CD4-positive, CD25-positive, alpha-beta regulatory T cell (primary cell): ENCODE data around the gene MDFIC2. TPM values are rescaled to one million over a fixed set of nuclear protein-coding genes. Genes with fewer than 3 reads are reported as not detected.
"Not testable (repeated sequence)": the region's sequence is repeated elsewhere in the genome, so short reads cannot be mapped to it uniquely, and the experiment has no call there.

Experiments used
- ATAC-seq, 2 donors: fragments of 150-1000 bp; cut with Tn5 transposase; one replicate each; pipeline ENCODE4 v1.10.0; 2021; ENCODE audit warnings: low read depth in 2 of 2, moderate number of reproducible peaks in 2 of 2, moderate library complexity in 1 of 2
- DNase-seq, 3 donors: peaks; one replicate each; pipeline versions ENCODE4 v3.0.0 to v3.0.0-alpha.2; 2012 to 2022; ENCODE audit warnings: mixed read lengths in 1 of 3
- H3K27ac ChIP-seq: one replicate; pipeline ENCODE4 v1.7.0; 2013; ENCODE audit warnings: mild to moderate bottlenecking, low read length; ENCODE audit not compliant: insufficient read depth, poor library complexity, severe bottlenecking
- H3K27me3 ChIP-seq: one replicate; pipeline ENCODE4 v1.7.0; 2013; ENCODE audit warnings: low read length; ENCODE audit not compliant: control insufficient read depth, insufficient read depth
- H3K36me3 ChIP-seq: one replicate; pipeline ENCODE4 v1.7.0; 2013; ENCODE audit warnings: mild to moderate bottlenecking, low read length, moderate library complexity; ENCODE audit not compliant: control insufficient read depth, insufficient read depth
- H3K4me1 ChIP-seq: 2 replicates; pipeline ENCODE4 v1.7.0; 2013; ENCODE audit warnings: mild to moderate bottlenecking, low read length; ENCODE audit not compliant: insufficient read depth, control insufficient read depth, poor library complexity, severe bottlenecking
- H3K4me3 ChIP-seq: one replicate; pipeline ENCODE4 v1.7.0; 2013; ENCODE audit warnings: low read depth, mild to moderate bottlenecking, low read length, moderate library complexity
- H3K9me3 ChIP-seq, 2 experiments: 1 replicate in 1 of 2; 2 replicates in 1 of 2; pipeline ENCODE4 v1.7.0; 2013; ENCODE audit warnings: low read length in 2 of 2, mild to moderate bottlenecking in 1 of 2, moderate library complexity in 1 of 2; ENCODE audit not compliant: control insufficient read depth in 2 of 2
- H3K27ac Mint-ChIP-seq, 3 donors: one replicate each; pipeline ENCODE4 v1.8.0; 2020 to 2022; ENCODE audit warnings: mild to moderate bottlenecking in 3 of 3, mixed read lengths in 3 of 3, moderate library complexity in 2 of 3
- H3K27me3 Mint-ChIP-seq: one replicate; pipeline ENCODE4 v1.8.0; 2022; ENCODE audit warnings: mild to moderate bottlenecking, mixed read lengths
- H3K36me3 Mint-ChIP-seq: one replicate; pipeline ENCODE4 v1.8.0; 2020; ENCODE audit warnings: mixed read lengths
- H3K4me1 Mint-ChIP-seq, 4 donors: one replicate each; pipeline ENCODE4 v1.8.0; 2020 to 2022; ENCODE audit warnings: mixed read lengths in 4 of 4, mild to moderate bottlenecking in 1 of 4
- H3K4me3 Mint-ChIP-seq, 4 donors: one replicate each; pipeline ENCODE4 v1.8.0; 2020 to 2022; ENCODE audit warnings: mild to moderate bottlenecking in 4 of 4, mixed read lengths in 4 of 4, moderate library complexity in 3 of 4
- H3K9me3 Mint-ChIP-seq, 7 donors: one replicate each; pipeline ENCODE4 v1.8.0; 2020 to 2022; ENCODE audit warnings: mixed read lengths in 7 of 7, mild to moderate bottlenecking in 3 of 7, moderate library complexity in 2 of 7
- polyA plus RNA-seq, 4 donors: library from polyadenylated mRNA; unstranded; fragments of 300-500 nt; fragmentation: Illumina TruSeq; gene quantifications; one replicate each; pipeline ENCODE4 v1.2.3, GENCODE V29; 2021
- total RNA-seq: library from RNA; stranded (reverse); gene quantifications from one replicate; pipeline ENCODE4 v1.2.3, GENCODE V29; 2022

The MDFIC2 gene
- total and polyA plus RNA-seq, 5 donors from 2014 or later = not detected

GRCh38 chr3:70315021-70315420 is 2.6 kb upstream of the MDFIC2 start:
- no peaks in the 10 kb centered on the region for H3K9me3 ChIP-seq
- no peaks in the 10 kb centered on the region for H3K4me1 Mint-ChIP-seq
- H3K4me1 ChIP-seq = no peaks in the 10 kb centered on the region
- H3K27me3 ChIP-seq = peaks cover 2% of the 10 kb centered on the region
- no peaks in the 10 kb centered on the region for H3K36me3 ChIP-seq
- H3K4me3 ChIP-seq = no peak overlapping the region
- ATAC-seq = no peak
- H3K4me3 Mint-ChIP-seq = no peak overlapping the region
- peaks cover 0 to 3% (median 0%) of the 10 kb centered on the region in 7 donors for H3K9me3 Mint-ChIP-seq
- no peak overlapping the region for H3K27ac Mint-ChIP-seq
- H3K27ac ChIP-seq = no peak overlapping the region
- no peaks in the 10 kb centered on the region for H3K27me3 Mint-ChIP-seq
- H3K36me3 Mint-ChIP-seq = no peaks in the 10 kb centered on the region
- no peak for DNase-seq

DNA sequence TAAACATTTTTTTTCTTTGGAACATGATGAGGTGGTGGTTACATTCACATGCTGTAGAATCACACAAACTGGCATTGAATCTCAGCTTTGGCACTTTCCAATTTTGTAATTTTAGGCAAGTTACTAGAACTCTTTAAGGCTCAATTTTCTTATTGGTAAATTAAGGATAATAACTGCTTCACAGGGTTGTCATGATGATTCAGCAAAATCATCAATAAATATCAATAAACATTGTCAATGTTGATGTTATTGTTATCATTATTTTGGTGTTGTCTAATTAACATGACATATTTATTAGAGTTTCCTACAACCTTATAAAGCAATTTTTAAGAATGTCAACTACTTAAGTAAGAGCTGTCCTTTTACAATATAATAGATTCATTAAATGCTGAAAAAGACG is 1.6 kb downstream of the MDFIC2 start:
- no peaks in the 10 kb centered on the region for H3K4me1 Mint-ChIP-seq
- no peaks in the 10 kb centered on the region for H3K36me3 ChIP-seq
- peaks cover 0 to 2% (median 0%) of the 10 kb centered on the region in 7 donors for H3K9me3 Mint-ChIP-seq

GRCh38 chr3:70309591-70309990 is 2.8 kb downstream of the MDFIC2 start:
- Mint-ChIP-seq H3K27me3 (no peaks in the 10 kb centered on the region), H3K9me3 (peaks cover 0 to 2% (median 0%) of the 10 kb centered on the region in 7 donors), H3K4me3 (no peak overlapping the region), H3K27ac (no peak overlapping the region), H3K36me3 (no peaks in the 10 kb centered on the region), H3K4me1 (no peaks in the 10 kb centered on the region)
- ATAC-seq (no peak), DNase-seq (no peak)
- H3K27ac ChIP-seq = no peak overlapping the region
- H3K36me3 ChIP-seq = no peaks in the 10 kb centered on the region
- H3K4me3 ChIP-seq = no peak overlapping the region
- no peaks in the 10 kb centered on the region for H3K4me1 ChIP-seq
- no peaks in the 10 kb centered on the region for H3K9me3 ChIP-seq
- H3K27me3 ChIP-seq = no peaks in the 10 kb centered on the region

More for the DNA sequence above, 1.6 kb downstream of the MDFIC2 start:
- ATAC-seq = no peak
- no peaks in the 10 kb centered on the region for H3K27me3 Mint-ChIP-seq
- DNase-seq = no peak
- no peak overlapping the region for H3K4me3 Mint-ChIP-seq
- no peaks in the 10 kb centered on the region for H3K36me3 Mint-ChIP-seq
- no peaks in the 10 kb centered on the region for H3K9me3 ChIP-seq
- H3K27ac Mint-ChIP-seq = no peak overlapping the region
- H3K27me3 ChIP-seq = no peaks in the 10 kb centered on the region
- no peak overlapping the region for H3K27ac ChIP-seq
- H3K4me3 ChIP-seq = no peak overlapping the region
- H3K4me1 ChIP-seq = no peaks in the 10 kb centered on the region

DNA sequence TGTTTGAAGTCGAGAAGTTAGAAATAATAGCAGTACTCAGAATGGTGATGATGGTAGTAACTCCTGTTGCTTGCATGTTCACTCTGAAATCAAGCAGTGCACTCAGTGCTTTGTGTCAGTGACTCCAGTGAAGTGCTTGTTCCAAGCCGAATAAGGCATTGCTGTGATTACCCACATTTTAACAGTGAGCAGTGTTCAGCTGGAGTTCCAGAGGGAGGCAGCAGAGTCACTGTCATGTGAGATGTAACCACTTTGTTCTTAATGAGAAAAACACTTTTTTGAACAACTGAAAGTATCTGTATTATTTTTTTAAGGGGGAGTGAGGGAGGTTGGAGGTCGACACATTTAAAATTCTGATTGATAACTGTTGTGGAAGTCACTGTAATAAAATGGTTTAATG is 3.7 kb downstream of the MDFIC2 start:
- Histone ChIP-seq H3K27ac (no peak overlapping the region), H3K36me3 (no peaks in the 10 kb centered on the region), H3K9me3 (no peaks in the 10 kb centered on the region), H3K4me3 (no peak overlapping the region), H3K27me3 (no peaks in the 10 kb centered on the region), H3K4me1 (no peaks in the 10 kb centered on the region)
- Mint-ChIP-seq H3K4me1 (no peaks in the 10 kb centered on the region), H3K27me3 (no peaks in the 10 kb centered on the region), H3K36me3 (no peaks in the 10 kb centered on the region), H3K9me3 (peaks cover 0 to 4% (median 0%) of the 10 kb centered on the region in 7 donors), H3K27ac (no peak overlapping the region), H3K4me3 (peak overlapping the region in 1 of 4 donors; percentile 43)
- no peak for ATAC-seq
- DNase-seq = no peak

DNA sequence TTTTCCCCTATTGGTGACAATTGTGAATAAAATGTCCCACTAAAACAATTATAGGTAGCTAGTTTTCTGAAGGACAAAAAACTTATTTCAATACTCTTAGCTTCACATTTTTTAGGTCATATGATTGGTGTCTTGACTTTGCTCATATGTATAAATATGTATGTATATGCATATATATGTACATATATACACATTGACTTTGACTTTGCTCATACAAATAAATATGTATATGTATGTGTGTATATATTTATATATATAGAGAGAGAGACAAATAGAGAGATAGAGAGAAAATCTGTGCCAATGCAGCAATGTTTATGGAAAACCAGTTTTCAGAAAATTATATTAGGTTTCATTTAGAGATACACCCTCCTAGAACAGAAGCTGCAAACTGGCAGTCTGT is 5.7 kb downstream of the MDFIC2 start:
- no peak for ATAC-seq
- no peaks in the 10 kb centered on the region for H3K4me1 Mint-ChIP-seq
- no peak overlapping the region for H3K27ac ChIP-seq
- H3K4me3 ChIP-seq = no peak overlapping the region
- no peaks in the 10 kb centered on the region for H3K4me1 ChIP-seq
- no peak overlapping the region for H3K27ac Mint-ChIP-seq
- no peak for DNase-seq
- H3K36me3 ChIP-seq = no peaks in the 10 kb centered on the region
- no peak overlapping the region for H3K4me3 Mint-ChIP-seq
- peaks cover 0 to 4% (median 0%) of the 10 kb centered on the region in 7 donors for H3K9me3 Mint-ChIP-seq
- H3K9me3 ChIP-seq = no peaks in the 10 kb centered on the region
- no peaks in the 10 kb centered on the region for H3K27me3 Mint-ChIP-seq
- H3K27me3 ChIP-seq = no peaks in the 10 kb centered on the region
- no peaks in the 10 kb centered on the region for H3K36me3 Mint-ChIP-seq

DNA sequence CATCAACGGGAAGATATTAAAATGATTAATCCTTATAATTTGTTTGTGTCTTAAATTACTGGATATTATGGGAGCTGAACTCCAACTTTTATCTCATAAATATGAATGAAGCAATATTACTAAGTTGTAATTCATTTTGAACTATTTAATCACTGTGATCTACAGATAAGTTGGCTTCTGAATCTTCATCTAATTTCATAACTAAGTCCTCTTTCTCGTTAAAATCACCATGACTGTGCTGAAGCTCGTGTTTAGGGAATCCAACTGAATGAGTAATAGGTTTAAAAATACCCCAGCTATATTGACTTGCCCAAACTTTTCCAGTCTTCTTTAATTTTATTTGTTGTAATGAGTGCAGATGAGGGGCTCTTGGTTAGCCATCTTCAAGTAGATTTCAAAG is 14.1 kb downstream of the MDFIC2 start:
- no peaks in the 10 kb centered on the region for H3K9me3 ChIP-seq
- no peak for ATAC-seq
- DNase-seq = no peak
- Mint-ChIP-seq H3K4me1 (no peaks in the 10 kb centered on the region), H3K27me3 (no peaks in the 10 kb centered on the region), H3K9me3 (peaks cover 0 to 2% (median 0%) of the 10 kb centered on the region in 7 donors), H3K36me3 (no peaks in the 10 kb centered on the region), H3K27ac (no peak overlapping the region), H3K4me3 (no peak overlapping the region)
- no peaks in the 10 kb centered on the region for H3K36me3 ChIP-seq
- no peaks in the 10 kb centered on the region for H3K27me3 ChIP-seq
- H3K4me1 ChIP-seq = no peaks in the 10 kb centered on the region
- H3K27ac ChIP-seq = no peak overlapping the region
- H3K4me3 ChIP-seq = no peak overlapping the region

- Mint-ChIP-seq H3K36me3 (no peaks in the 10 kb centered on the region), H3K9me3 (peaks cover 0 to 4% (median 3%) of the 10 kb centered on the region in 7 donors), H3K27me3 (no peaks in the 10 kb centered on the region), H3K4me3 (no peak overlapping the region), H3K4me1 (no peaks in the 10 kb centered on the region), H3K27ac (no peak overlapping the region)
- Histone ChIP-seq H3K4me3 (no peak overlapping the region), H3K36me3 (no peaks in the 10 kb centered on the region), H3K4me1 (no peaks in the 10 kb centered on the region), H3K27ac (no peak overlapping the region), H3K9me3 (no peaks in the 10 kb centered on the region), H3K27me3 (no peaks in the 10 kb centered on the region)
- ATAC-seq (no peak), DNase-seq (no peak)
These were observed 21.3 kb downstream of the MDFIC2 start for GRCh38 chr3:70291097-70291482.

DNA sequence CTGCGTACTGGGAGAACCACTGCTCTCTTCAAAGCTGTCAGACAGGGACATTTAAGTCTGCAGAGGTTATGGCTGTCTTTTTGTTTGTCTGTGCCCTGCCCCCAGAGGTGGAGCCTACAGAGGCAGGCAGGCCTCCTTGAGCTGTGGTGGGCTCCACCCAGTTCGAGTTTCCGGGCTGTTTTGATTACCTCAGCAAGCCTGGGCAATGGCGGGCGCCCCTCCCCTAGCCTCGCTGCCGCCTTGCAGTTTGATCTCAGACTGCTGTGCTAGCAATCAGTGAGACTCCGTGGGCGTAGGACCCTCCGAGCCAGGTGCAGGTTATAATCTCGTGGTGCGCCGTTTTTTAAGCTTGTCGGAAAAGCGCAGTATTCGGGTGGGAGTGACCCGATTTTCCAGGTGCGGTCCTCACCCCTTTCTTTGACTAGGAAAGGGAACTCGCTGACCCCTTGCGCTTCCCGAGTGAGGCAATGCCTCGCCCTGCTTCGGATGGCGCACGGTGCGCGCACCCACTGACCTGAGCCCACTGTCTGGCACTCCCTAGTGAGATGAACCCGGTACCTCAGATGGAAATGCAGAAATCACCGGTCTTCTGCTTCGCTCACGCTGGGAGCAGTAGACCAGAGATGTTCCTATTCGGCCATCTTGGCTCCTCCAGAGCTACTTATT is 21.9 kb downstream of the MDFIC2 start:
- H3K27me3 Mint-ChIP-seq, ATAC-seq, H3K4me1 ChIP-seq, H3K4me3 ChIP-seq, H3K36me3 Mint-ChIP-seq, H3K4me3 Mint-ChIP-seq, H3K4me1 Mint-ChIP-seq, H3K9me3 Mint-ChIP-seq, H3K27me3 ChIP-seq, H3K27ac Mint-ChIP-seq, H3K27ac ChIP-seq, H3K36me3 ChIP-seq, DNase-seq, H3K9me3 ChIP-seq: not testable (repeated sequence)
